Measurements from ENCODE around the gene CCDC30.
A peak's percentile ranks its signal among the peaks of the same experiment; 100 is the strongest.
"Not testable (repeated sequence)": the region's sequence is repeated elsewhere in the genome, so short reads cannot be mapped to it uniquely, and the experiment has no call there.

CCDC30 gene

GRCh38 chr1:42529724-42530181 lies 66.7 kb downstream of the CCDC30 start:
- peak; percentile 15 for DNase-seq (ENCODE audit: low spot score)

DNA sequence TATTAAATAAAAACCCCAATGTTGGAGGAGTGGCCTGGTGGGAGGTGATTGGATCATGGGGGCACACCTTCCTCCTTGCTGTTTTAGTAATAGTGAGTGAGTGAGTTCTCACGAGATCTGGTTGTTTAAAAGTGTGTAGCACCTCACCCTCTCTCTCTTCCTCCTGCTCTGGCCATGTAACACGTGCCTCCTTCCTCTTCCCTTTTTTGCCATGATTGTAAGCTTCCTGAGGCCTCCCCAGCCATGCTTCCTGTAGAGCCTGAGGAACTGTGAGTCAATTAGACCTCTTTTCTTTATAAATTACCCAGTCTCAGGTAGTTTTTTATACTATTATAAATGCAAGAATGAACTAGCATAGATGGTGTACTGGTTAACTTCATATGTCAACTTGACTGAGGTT lies 68.0 kb downstream of the CCDC30 start:
- DNase-seq (ENCODE audit: low spot score), result no peak

DNA sequence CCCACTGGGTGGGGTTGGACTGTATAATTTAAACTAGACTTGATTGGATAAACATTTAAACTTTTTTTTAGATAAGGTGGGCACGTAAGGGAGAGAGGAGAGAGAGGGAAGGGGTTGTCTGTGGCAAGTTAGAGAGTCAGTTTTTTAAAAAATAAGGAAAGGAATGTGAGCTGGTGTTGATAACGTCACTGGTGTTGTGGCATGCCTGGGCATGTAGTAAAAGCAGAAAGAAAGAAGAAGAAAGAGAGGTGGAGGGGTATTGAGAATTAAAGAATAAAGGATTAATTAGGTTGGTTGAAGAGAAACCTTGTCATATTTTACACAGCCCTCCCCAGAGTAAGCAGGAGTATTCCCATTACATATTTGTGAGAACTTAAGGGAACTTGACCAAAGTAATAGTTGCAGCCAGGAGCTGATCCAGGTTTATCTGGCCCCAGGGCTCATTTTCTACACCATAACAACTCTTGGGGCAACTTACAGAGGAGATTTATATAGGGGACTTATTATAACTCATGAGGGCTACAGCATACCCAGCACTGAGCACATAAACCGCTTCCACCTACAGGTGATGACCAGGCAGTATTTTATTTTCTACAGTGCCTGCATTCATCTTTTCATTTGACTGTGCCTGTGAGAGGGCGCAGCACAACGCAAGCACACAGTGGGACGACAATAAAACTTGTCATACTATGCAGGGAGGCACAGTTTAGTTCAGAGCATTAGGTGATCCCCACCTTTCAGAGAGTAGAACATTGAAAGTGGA lies 70.2 kb downstream of the CCDC30 start:
- DNase-seq (ENCODE audit: low spot score), result no peak

DNA sequence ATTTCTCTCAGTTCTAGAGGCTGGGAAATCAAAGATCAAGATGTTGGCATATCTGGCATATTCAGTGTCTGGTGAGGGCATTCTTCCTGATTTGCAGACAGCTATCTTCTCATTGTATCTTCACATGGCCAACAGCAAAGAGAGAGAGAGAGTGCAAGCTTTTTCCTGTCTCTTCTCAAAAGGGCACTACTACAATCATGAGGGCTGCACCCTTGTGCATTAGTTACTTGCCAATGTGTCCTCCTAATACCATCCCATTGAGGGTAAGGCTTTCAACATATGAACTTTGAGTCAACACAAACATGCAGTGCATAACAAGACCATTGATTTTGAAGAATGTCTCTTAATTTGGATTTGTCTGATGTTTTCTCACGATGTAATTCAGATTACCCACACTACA lies 78.0 kb downstream of the CCDC30 start:
- no peak for DNase-seq (ENCODE audit: low spot score)

GRCh38 chr1:42551180-42551579 lies 88.1 kb downstream of the CCDC30 start:
- DNase-seq (ENCODE audit: low spot score), result no peak

DNA sequence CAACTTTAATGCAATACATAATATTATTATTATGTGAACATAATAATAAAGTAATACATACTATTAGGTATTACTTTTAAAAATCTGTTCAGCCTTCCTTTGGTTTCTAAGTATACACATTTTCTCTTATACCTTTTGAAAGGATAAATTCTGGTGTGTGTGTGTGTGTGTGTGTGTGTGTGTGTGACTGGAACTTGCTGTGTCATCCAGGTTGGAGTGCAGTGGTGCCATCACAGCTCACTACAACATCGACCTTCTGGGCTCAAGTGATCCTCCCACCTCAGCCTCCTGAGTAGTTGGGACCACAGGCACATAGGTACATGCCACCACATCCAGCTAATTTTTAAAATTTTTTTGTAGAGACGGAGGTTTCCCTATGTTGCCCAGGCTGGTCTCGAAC lies 88.5 kb downstream of the CCDC30 start:
- no peak for DNase-seq (ENCODE audit: low spot score)

GRCh38 chr1:42552636-42553035 lies 89.5 kb downstream of the CCDC30 start:
- no peak for DNase-seq (ENCODE audit: low spot score)

- no peak for DNase-seq (ENCODE audit: low spot score)
These were observed 94.3 kb downstream of the CCDC30 start for GRCh38 chr1:42557230-42557851.

DNA sequence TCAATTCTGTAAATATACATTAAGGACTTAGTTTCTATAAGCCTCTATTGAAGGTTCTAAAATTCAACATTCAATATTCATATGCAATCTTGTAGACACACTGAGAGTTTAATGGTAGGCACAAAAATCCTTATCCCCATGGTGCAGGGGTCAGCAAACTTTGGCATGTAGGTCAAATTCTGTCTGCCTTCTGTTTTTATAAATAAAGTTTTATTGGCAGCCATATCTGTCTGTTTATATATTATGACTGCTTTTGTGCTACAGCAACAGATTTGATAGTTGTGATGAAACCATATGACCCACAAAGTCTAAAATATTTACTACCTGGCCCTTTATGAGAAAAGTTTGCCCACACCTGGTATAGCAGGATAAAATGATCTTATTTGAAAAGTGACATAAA lies 104.0 kb downstream of the CCDC30 start:
- no peak for DNase-seq (ENCODE audit: low spot score)

- no peak for DNase-seq (ENCODE audit: low spot score)
These were observed 113.8 kb downstream of the CCDC30 start for GRCh38 chr1:42576935-42577334.

- DNase-seq (ENCODE audit: low spot score), result no peak
These were observed 122.9 kb downstream of the CCDC30 start for GRCh38 chr1:42586016-42586415.

DNA sequence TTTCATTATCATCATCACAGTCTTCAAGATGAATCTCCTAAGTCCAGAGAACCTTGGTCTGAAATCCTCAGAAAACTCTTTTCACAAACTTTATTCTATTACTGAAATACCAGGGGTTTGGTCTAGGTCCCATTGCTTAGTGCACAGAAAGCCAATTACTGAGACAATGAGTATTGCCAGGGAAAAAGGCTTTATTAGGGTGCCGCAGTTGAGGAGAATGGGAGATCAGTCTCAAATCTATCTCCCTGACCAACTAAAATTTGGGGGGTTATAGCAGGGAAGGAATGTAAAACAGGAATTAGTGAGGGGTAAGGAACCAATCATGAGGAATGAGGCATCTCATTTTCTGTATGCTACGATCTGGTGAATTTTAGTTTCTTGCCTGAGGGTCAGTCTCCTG lies 124.7 kb downstream of the CCDC30 start:
- DNase-seq (ENCODE audit: low spot score), result no peak

- no peak for DNase-seq (ENCODE audit: low spot score)
These were observed 129.7 kb downstream of the CCDC30 start for GRCh38 chr1:42592811-42593210.

DNA sequence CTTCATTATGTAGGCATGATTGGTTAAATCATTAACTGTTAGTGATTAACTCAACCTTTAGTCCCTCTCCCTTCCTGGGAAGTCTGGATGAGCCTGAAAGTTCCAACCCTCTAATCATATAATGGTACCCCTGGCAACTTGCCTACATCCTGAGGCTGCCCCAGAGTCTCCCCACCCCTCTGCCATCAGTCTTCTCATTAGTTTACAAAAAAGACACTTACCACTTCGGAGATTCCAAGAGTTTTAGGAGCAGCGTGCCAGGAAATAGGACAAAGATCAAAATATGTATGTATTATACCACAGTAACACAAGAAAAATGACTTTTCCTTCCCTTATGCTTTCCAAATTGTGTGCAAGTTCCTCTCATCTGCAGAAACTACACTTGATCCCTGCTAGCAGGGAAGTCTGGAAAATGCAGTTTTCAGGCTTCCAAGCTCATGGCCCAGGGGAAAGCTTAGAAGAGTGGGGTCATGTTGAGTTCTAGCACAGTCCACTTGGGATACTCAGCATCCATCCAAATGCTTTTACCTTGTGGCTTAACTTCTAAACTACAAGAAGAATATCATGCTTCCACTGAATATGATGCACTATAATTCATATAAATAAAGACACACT lies 130.5 kb downstream of the CCDC30 start:
- DNase-seq (ENCODE audit: low spot score), result no peak

DNA sequence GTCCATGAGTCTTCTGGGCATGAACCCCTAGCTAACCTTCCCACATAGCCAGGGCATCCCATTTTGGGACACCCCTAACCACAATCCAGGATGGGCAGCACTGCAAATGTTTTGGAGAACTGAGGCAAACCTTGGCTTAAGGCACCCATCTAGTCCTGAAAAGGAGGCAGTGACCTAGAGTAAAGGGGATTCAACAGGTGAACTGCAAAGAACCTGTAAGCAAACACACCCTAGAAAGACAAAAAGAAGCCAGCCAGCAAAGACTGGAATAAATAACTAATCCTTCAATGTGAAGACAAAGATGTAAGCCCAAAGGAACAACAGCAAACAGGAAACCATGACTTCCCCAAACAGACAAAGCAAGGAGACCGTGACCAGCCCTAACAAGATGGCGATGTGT lies 138.4 kb downstream of the CCDC30 start:
- DNase-seq (ENCODE audit: low spot score), result no peak

DNA sequence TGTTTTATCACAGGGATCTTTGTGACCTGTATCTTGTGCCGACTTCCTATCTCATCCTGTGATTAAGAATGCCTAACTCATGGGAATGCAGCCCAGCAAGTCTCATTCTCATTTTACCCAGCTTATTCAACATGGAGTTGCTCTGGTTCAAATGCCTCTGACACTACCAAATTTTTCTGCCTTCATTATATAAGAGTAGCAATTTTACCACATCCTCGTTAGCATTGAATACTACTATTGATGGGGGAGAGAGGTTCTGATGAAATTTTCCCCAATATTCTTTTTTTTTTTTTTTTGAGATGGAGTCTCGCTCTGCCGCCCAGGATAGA lies 150.7 kb downstream of the CCDC30 start:
- no peak for DNase-seq (ENCODE audit: low spot score)

GRCh38 chr1:42618866-42619265 lies 155.8 kb downstream of the CCDC30 start:
- no peak for DNase-seq (ENCODE audit: low spot score)

GRCh38 chr1:42620307-42620706 lies 157.2 kb downstream of the CCDC30 start:
- DNase-seq (ENCODE audit: low spot score), result no peak

- DNase-seq (ENCODE audit: low spot score), result not testable (repeated sequence)
These were observed 158.1 kb downstream of the CCDC30 start for GRCh38 chr1:42621180-42621579.

DNA sequence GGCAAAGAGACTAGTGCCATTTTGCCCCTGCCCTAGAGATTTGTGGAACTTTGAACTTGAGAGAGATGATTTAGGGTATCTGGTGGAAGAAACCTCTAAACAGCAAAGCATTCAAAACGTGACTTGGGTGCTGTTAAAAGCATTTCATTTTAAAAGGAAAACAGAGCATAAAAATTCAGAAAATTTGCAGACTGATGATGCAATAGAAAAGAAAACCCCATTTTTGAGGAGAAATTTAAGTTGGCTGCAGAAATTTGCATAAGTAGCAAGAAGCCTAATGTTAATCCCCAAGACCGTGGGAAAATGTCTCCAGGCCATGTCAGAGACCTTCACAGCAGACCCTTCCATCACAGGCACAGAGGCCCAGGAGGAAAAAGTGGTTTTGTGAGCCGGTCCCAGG lies 164.1 kb downstream of the CCDC30 start:
- not testable (repeated sequence) for DNase-seq (ENCODE audit: low spot score)

DNA sequence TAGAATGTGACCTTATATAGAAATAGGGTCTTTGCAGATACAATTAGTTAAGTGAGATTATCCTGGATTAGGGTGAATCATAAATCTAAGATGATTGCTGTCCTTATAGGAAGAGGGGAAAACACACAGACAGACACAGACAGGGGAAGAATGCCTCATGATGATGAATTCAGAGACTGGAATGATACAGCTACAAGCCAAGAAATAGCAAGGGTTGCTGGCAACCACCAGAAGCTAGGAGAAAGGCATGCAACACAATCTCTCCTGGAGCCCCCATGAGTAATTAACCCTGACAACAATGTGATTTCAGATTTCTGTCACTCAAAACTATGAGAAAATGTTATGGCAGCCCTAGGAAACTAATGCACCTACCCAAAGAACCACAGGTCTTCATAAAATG lies 176.0 kb downstream of the CCDC30 start:
- DNase-seq (ENCODE audit: low spot score), result no peak

DNA sequence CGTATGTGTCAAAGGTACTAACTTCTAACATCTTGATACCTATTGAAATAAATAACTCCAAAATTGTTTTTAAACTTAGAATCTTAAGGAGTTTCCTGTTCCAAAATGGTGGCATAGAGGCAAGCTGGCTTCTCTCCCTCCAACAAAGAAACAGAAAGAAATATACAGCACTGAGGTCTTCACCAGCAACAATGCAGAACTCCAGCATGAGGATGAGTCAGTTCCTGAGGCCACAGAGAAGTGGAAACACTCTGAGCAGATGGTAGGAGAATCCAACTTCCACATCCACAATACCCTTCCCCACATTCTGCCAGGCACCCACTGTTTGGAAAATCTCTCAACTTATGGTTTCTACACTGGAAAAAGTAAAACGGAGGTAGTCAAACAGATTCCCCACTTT lies 183.0 kb downstream of the CCDC30 start:
- no peak for DNase-seq (ENCODE audit: low spot score)

GRCh38 chr1:42657201-42657600 lies 194.1 kb downstream of the CCDC30 start:
- no peak for DNase-seq (ENCODE audit: low spot score)

All from COLO829 (cell line).